ENCODE data around the gene ZNF180.

ZNF180 gene

DNA sequence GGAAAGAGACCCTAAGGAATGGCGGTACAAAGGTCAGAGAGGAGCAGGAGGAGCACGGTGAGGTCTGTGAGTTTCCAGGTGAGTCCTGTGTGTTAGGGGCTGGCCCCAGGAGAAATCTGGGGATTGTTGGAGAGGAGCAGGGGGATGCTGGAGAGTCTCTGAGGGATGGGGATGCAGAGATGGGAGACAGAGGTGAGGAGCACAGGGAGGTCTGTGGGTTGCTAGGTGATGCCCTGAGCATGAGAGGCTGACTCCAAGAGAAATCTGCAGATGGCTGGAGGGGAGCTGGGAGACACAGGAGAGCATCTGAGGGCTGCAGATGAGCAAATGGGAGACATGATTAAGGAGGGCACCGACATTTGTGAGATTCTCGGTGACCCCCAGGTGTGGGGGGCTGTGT is 48.0 kb downstream of the ZNF180 start:
- H3K36me3 ChIP-seq (ENCODE audit: control insufficient read depth in 2 of 2, insufficient read depth in 1 of 2, low read length in 2 of 2) = no peaks in the 10 kb centered on the region
- H3K4me1 ChIP-seq (ENCODE audit: control insufficient read depth, insufficient read depth, low read length) = no peaks in the 10 kb centered on the region
- H3K4me3 ChIP-seq (ENCODE audit: low read depth, low read length) = no peak overlapping the region
- POLR2A ChIA-PET = no interaction called here
- CTCF ChIA-PET = no interaction called here
- no peak overlapping the region for H3K27ac ChIP-seq (ENCODE audit: extremely low read depth, low read depth, low read length)
- H3K9me3 ChIP-seq (ENCODE audit: control insufficient read depth, insufficient read depth, low read depth, low read length) = peaks cover 3% of the 10 kb centered on the region; the same call in 1 of the 2 replicates
- TF ChIP-seq ZBTB1 (tag by site-specific recombination; IDR thresholded peaks at IDR 0.05) (no peak), ZNF561 (tag by site-specific recombination; IDR thresholded peaks at IDR 0.05; ENCODE audit: borderline replicate concordance) (no peak), FEZF1 (tag by site-specific recombination; IDR thresholded peaks at IDR 0.05) (no peak), ZNF549 (tag by site-specific recombination; IDR thresholded peaks at IDR 0.05) (no peak), ZNF555 (tag by site-specific recombination; conservative IDR thresholded peaks at IDR 0.05) (no peak), ZNF112 (tag by site-specific recombination; IDR thresholded peaks at IDR 0.05) (no peak), KLF16 (tag by site-specific recombination; IDR thresholded peaks at IDR 0.05) (no peak), ZNF341 (tag by site-specific recombination; IDR thresholded peaks at IDR 0.05; ENCODE audit: low read depth) (no peak), GLIS1 (tag by site-specific recombination; IDR thresholded peaks at IDR 0.05) (no peak), ZNF777 (tag by site-specific recombination; IDR thresholded peaks at IDR 0.05; ENCODE audit: borderline replicate concordance) (no peak), TCF7L2 (IDR thresholded peaks at IDR 0.05; ENCODE audit: borderline replicate concordance, low read depth, low read length) (no peak), ZFP3 (tag by site-specific recombination; IDR thresholded peaks at IDR 0.05; ENCODE audit: low read depth) (no peak), ZNF221 (tag by site-specific recombination; IDR thresholded peaks at IDR 0.05; ENCODE audit: borderline replicate concordance) (no peak), RBAK (tag by site-specific recombination; IDR thresholded peaks at IDR 0.05) (no peak)
- TF ChIP-seq, protein P1, sequence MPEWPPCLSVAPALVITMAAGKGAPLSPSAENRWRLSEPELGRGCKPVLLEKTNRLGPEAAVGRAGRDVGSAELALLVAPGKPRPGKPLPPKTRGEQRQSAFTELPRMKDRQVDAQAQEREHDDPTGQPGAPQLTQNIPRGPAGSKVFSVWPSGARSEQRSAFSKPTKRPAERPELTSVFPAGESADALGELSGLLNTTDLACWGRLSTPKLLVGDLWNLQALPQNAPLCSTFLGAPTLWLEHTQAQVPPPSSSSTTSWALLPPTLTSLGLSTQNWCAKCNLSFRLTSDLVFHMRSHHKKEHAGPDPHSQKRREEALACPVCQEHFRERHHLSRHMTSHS (tag by site-specific recombination; IDR thresholded peaks at IDR 0.05) = no peak
- TF ChIP-seq, protein P2, sequence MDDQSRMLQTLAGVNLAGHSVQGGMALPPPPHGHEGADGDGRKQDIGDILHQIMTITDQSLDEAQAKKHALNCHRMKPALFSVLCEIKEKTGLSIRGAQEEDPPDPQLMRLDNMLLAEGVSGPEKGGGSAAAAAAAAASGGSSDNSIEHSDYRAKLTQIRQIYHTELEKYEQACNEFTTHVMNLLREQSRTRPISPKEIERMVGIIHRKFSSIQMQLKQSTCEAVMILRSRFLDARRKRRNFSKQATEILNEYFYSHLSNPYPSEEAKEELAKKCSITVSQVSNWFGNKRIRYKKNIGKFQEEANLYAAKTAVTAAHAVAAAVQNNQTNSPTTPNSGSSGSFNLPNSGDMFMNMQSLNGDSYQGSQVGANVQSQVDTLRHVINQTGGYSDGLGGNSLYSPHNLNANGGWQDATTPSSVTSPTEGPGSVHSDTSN (CRISPR knock-in tag; IDR thresholded peaks at IDR 0.05) = no peak
- TF ChIP-seq, protein P3, sequence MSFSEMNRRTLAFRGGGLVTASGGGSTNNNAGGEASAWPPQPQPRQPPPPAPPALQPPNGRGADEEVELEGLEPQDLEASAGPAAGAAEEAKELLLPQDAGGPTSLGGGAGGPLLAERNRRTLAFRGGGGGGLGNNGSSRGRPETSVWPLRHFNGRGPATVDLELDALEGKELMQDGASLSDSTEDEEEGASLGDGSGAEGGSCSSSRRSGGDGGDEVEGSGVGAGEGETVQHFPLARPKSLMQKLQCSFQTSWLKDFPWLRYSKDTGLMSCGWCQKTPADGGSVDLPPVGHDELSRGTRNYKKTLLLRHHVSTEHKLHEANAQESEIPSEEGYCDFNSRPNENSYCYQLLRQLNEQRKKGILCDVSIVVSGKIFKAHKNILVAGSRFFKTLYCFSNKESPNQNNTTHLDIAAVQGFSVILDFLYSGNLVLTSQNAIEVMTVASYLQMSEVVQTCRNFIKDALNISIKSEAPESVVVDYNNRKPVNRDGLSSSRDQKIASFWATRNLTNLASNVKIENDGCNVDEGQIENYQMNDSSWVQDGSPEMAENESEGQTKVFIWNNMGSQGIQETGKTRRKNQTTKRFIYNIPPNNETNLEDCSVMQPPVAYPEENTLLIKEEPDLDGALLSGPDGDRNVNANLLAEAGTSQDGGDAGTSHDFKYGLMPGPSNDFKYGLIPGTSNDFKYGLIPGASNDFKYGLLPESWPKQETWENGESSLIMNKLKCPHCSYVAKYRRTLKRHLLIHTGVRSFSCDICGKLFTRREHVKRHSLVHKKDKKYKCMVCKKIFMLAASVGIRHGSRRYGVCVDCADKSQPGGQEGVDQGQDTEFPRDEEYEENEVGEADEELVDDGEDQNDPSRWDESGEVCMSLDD (tag by site-specific recombination; IDR thresholded peaks at IDR 0.05) = no peak
- TF ChIP-seq, protein P4, sequence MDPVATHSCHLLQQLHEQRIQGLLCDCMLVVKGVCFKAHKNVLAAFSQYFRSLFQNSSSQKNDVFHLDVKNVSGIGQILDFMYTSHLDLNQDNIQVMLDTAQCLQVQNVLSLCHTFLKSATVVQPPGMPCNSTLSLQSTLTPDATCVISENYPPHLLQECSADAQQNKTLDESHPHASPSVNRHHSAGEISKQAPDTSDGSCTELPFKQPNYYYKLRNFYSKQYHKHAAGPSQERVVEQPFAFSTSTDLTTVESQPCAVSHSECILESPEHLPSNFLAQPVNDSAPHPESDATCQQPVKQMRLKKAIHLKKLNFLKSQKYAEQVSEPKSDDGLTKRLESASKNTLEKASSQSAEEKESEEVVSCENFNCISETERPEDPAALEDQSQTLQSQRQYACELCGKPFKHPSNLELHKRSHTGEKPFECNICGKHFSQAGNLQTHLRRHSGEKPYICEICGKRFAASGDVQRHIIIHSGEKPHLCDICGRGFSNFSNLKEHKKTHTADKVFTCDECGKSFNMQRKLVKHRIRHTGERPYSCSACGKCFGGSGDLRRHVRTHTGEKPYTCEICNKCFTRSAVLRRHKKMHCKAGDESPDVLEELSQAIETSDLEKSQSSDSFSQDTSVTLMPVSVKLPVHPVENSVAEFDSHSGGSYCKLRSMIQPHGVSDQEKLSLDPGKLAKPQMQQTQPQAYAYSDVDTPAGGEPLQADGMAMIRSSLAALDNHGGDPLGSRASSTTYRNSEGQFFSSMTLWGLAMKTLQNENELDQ (tag by site-specific recombination; IDR thresholded peaks at IDR 0.05; ENCODE audit: low read depth) = no peak
- TF ChIP-seq, protein P5, sequence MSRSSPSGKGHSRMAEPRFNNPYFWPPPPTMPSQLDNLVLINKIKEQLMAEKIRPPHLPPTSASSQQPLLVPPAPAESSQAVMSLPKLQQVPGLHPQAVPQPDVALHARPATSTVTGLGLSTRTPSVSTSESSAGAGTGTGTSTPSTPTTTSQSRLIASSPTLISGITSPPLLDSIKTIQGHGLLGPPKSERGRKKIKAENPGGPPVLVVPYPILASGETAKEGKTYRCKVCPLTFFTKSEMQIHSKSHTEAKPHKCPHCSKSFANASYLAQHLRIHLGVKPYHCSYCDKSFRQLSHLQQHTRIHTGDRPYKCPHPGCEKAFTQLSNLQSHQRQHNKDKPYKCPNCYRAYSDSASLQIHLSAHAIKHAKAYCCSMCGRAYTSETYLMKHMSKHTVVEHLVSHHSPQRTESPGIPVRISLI (tag by site-specific recombination; IDR thresholded peaks at IDR 0.05) = no peak
- TF ChIP-seq, protein P6, sequence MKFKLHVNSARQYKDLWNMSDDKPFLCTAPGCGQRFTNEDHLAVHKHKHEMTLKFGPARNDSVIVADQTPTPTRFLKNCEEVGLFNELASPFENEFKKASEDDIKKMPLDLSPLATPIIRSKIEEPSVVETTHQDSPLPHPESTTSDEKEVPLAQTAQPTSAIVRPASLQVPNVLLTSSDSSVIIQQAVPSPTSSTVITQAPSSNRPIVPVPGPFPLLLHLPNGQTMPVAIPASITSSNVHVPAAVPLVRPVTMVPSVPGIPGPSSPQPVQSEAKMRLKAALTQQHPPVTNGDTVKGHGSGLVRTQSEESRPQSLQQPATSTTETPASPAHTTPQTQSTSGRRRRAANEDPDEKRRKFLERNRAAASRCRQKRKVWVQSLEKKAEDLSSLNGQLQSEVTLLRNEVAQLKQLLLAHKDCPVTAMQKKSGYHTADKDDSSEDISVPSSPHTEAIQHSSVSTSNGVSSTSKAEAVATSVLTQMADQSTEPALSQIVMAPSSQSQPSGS (tag by site-specific recombination; IDR thresholded peaks at IDR 0.05; ENCODE audit: low read depth) = no peak
